ENCODE results near the gene CLDN1. TPM values are rescaled to one million over a fixed set of nuclear protein-coding genes. Genes with fewer than 3 reads are reported as not detected.

Gene CLDN1
- total and polyA plus RNA-seq, 2 of the 13 experiments (the other 11 are each of a cell fraction or from before 2014, with no cell fraction given): 42.7 to 51.6 TPM

DNA sequence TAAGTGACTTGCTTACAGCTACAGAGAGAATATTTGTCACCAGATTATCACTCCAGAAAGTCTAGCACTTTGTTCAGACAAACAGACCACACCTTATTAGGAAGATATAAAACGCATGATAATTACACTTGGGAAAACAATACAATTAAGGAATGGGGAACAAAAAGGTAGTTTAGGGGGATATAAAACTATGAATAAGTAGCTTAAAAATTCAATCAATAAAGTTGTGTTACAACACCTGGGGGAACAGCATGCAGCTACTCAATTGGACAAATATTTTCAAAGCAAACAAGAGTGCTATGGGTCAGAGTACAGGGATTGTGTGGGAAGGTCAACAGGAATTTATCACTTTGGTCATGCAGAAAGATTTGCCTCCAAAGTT is 15.1 kb downstream of the CLDN1 start (continued):
- no peak for TF ChIP-seq ZNF468 (CRISPR knock-in tag; IDR thresholded peaks at IDR 0.05)
- TF ChIP-seq, protein P1, sequence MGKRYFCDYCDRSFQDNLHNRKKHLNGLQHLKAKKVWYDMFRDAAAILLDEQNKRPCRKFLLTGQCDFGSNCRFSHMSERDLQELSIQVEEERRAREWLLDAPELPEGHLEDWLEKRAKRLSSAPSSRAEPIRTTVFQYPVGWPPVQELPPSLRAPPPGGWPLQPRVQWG (CRISPR knock-in tag; IDR thresholded peaks at IDR 0.05; ENCODE audit: borderline replicate concordance, low read depth): no peak
- no peak for TF ChIP-seq ZNF343 (CRISPR knock-in tag; IDR thresholded peaks at IDR 0.05)
- TF ChIP-seq GLI4 (CRISPR knock-in tag; IDR thresholded peaks at IDR 0.05; ENCODE audit: borderline replicate concordance): no peak
- no peak for TF ChIP-seq SAFB2 (CRISPR knock-in tag; IDR thresholded peaks at IDR 0.05; ENCODE audit: borderline replicate concordance, low read depth)
- TF ChIP-seq, protein P2, sequence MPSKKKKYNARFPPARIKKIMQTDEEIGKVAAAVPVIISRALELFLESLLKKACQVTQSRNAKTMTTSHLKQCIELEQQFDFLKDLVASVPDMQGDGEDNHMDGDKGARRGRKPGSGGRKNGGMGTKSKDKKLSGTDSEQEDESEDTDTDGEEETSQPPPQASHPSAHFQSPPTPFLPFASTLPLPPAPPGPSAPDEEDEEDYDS (CRISPR knock-in tag; IDR thresholded peaks at IDR 0.05): no peak
- TF ChIP-seq BORCS8-MEF2B (CRISPR knock-in tag; IDR thresholded peaks at IDR 0.05): no peak
- no peak for TF ChIP-seq U2AF1 (optimal IDR thresholded peaks at IDR 0.05; ENCODE audit: low read depth, low read length)
- TF ChIP-seq BRD4 (CRISPR knock-in tag; IDR thresholded peaks at IDR 0.05): no peak
- no peak for TF ChIP-seq ZNF136 (CRISPR knock-in tag; IDR thresholded peaks at IDR 0.05; ENCODE audit: low read depth)
- TF ChIP-seq, protein P3, sequence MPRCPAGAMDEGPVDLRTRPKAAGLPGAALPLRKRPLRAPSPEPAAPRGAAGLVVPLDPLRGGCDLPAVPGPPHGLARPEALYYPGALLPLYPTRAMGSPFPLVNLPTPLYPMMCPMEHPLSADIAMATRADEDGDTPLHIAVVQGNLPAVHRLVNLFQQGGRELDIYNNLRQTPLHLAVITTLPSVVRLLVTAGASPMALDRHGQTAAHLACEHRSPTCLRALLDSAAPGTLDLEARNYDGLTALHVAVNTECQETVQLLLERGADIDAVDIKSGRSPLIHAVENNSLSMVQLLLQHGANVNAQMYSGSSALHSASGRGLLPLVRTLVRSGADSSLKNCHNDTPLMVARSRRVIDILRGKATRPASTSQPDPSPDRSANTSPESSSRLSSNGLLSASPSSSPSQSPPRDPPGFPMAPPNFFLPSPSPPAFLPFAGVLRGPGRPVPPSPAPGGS (CRISPR knock-in tag; IDR thresholded peaks at IDR 0.05): no peak
- TF ChIP-seq, protein P4, sequence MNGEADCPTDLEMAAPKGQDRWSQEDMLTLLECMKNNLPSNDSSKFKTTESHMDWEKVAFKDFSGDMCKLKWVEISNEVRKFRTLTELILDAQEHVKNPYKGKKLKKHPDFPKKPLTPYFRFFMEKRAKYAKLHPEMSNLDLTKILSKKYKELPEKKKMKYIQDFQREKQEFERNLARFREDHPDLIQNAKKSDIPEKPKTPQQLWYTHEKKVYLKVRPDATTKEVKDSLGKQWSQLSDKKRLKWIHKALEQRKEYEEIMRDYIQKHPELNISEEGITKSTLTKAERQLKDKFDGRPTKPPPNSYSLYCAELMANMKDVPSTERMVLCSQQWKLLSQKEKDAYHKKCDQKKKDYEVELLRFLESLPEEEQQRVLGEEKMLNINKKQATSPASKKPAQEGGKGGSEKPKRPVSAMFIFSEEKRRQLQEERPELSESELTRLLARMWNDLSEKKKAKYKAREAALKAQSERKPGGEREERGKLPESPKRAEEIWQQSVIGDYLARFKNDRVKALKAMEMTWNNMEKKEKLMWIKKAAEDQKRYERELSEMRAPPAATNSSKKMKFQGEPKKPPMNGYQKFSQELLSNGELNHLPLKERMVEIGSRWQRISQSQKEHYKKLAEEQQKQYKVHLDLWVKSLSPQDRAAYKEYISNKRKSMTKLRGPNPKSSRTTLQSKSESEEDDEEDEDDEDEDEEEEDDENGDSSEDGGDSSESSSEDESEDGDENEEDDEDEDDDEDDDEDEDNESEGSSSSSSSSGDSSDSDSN (CRISPR knock-in tag; IDR thresholded peaks at IDR 0.05): no peak
- TF ChIP-seq, protein P5, sequence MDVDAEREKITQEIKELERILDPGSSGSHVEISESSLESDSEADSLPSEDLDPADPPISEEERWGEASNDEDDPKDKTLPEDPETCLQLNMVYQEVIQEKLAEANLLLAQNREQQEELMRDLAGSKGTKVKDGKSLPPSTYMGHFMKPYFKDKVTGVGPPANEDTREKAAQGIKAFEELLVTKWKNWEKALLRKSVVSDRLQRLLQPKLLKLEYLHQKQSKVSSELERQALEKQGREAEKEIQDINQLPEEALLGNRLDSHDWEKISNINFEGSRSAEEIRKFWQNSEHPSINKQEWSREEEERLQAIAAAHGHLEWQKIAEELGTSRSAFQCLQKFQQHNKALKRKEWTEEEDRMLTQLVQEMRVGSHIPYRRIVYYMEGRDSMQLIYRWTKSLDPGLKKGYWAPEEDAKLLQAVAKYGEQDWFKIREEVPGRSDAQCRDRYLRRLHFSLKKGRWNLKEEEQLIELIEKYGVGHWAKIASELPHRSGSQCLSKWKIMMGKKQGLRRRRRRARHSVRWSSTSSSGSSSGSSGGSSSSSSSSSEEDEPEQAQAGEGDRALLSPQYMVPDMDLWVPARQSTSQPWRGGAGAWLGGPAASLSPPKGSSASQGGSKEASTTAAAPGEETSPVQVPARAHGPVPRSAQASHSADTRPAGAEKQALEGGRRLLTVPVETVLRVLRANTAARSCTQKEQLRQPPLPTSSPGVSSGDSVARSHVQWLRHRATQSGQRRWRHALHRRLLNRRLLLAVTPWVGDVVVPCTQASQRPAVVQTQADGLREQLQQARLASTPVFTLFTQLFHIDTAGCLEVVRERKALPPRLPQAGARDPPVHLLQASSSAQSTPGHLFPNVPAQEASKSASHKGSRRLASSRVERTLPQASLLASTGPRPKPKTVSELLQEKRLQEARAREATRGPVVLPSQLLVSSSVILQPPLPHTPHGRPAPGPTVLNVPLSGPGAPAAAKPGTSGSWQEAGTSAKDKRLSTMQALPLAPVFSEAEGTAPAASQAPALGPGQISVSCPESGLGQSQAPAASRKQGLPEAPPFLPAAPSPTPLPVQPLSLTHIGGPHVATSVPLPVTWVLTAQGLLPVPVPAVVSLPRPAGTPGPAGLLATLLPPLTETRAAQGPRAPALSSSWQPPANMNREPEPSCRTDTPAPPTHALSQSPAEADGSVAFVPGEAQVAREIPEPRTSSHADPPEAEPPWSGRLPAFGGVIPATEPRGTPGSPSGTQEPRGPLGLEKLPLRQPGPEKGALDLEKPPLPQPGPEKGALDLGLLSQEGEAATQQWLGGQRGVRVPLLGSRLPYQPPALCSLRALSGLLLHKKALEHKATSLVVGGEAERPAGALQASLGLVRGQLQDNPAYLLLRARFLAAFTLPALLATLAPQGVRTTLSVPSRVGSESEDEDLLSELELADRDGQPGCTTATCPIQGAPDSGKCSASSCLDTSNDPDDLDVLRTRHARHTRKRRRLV (CRISPR knock-in tag; IDR thresholded peaks at IDR 0.05): no peak
- no peak for TF ChIP-seq ZNF367 (CRISPR knock-in tag; IDR thresholded peaks at IDR 0.05; ENCODE audit: borderline replicate concordance)
- peak; percentile 92 for TF ChIP-seq FOSL2 (CRISPR knock-in tag; IDR thresholded peaks at IDR 0.05)
- TF ChIP-seq ZNF24 (IDR thresholded peaks at IDR 0.05): no peak
- TF ChIP-seq RORA (CRISPR knock-in tag; IDR thresholded peaks at IDR 0.05): no peak
- no peak for TF ChIP-seq ZNF430 (CRISPR knock-in tag; IDR thresholded peaks at IDR 0.05)
- no peak for TF ChIP-seq JARID2 (CRISPR knock-in tag; IDR thresholded peaks at IDR 0.05; ENCODE audit: insufficient replicate concordance)
- TF ChIP-seq, protein P6, sequence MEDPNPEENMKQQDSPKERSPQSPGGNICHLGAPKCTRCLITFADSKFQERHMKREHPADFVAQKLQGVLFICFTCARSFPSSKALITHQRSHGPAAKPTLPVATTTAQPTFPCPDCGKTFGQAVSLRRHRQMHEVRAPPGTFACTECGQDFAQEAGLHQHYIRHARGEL (CRISPR knock-in tag; IDR thresholded peaks at IDR 0.05): no peak
- no peak for TF ChIP-seq ZBTB8A (CRISPR knock-in tag; IDR thresholded peaks at IDR 0.05; ENCODE audit: borderline replicate concordance, low read depth)
- TF ChIP-seq ZNF34 (CRISPR knock-in tag; IDR thresholded peaks at IDR 0.05; ENCODE audit: borderline replicate concordance): no peak
